HG03565 (cell line): ENCODE results near the gene TNIP2.

ENCODE experiments used
- ATAC-seq: cut with Tn5 transposase; IDR thresholded peaks from one replicate; pipeline ENCODE4 v1.9.1; 2021; ENCODE audit warnings: mild to moderate bottlenecking, moderate library complexity; ENCODE audit not compliant: unreplicated experiment

TNIP2 gene

GRCh38 chr4:2755821-2756690 lies at the start of gene TNIP2:
Gene TNIP2, minus strand, starts transcription at chr4:2756336. Its CDS starts 47 bp downstream, at chr4:2756289.
- peak; percentile 65 for ATAC-seq

GRCh38 chr4:2804973-2805501 lies 48.9 kb upstream of the TNIP2 start:
- no peak for ATAC-seq

GRCh38 chr4:2804449-2804972 lies 48.4 kb upstream of the TNIP2 start:
- ATAC-seq, result no peak

- no peak for ATAC-seq
Observed at GRCh38 chr4:2803624-2804448, 47.7 kb upstream of the TNIP2 start.

GRCh38 chr4:2802618-2803531 lies 46.7 kb upstream of the TNIP2 start:
- ATAC-seq, result no peak

- no peak for ATAC-seq
Observed at GRCh38 chr4:2800691-2801596, 44.8 kb upstream of the TNIP2 start.

- no peak for ATAC-seq
Observed at GRCh38 chr4:2799971-2800690, 44.0 kb upstream of the TNIP2 start.

- no peak for ATAC-seq
Observed at GRCh38 chr4:2799224-2799911, 43.2 kb upstream of the TNIP2 start.

GRCh38 chr4:2798399-2799223 lies 42.5 kb upstream of the TNIP2 start:
- ATAC-seq, result no peak

- ATAC-seq, result no peak
Observed at GRCh38 chr4:2797545-2798305, 41.6 kb upstream of the TNIP2 start.

GRCh38 chr4:2796849-2797544 lies 40.9 kb upstream of the TNIP2 start:
- ATAC-seq, result no peak

GRCh38 chr4:2795893-2796848 lies 40.0 kb upstream of the TNIP2 start:
- ATAC-seq, result no peak

GRCh38 chr4:2795300-2795892 lies 39.3 kb upstream of the TNIP2 start:
- no peak for ATAC-seq
